ENCODE results near the gene ALLC. TPM values are rescaled to one million over a fixed set of nuclear protein-coding genes. Genes with fewer than 3 reads are reported as not detected.
"Not testable (repeated sequence)": the region's sequence is repeated elsewhere in the genome, so short reads cannot be mapped to it uniquely, and the experiment has no call there.

Gene ALLC
- total RNA-seq, 1 experiment from 2014 or later = not detected

GRCh38 chr2:3656762-3657721 lies 958 bp upstream of the ALLC start:
- no peak overlapping the region for H3K4me2 ChIP-seq (ENCODE audit: low read length)
- H3K79me2 ChIP-seq (ENCODE audit: low read length) = no peaks in the 10 kb centered on the region
- ATAC-seq (no peak), DNase-seq (no peak)
- no peaks in the 10 kb centered on the region for H4K20me1 ChIP-seq (ENCODE audit: low read length)
- no peaks in the 10 kb centered on the region for H3K9me3 ChIP-seq (ENCODE audit: low read length)
- no peak overlapping the region for H3K9ac ChIP-seq (ENCODE audit: low read length)
- H3K9me2 ChIP-seq (replicated peaks; ENCODE audit: low read length) = no peaks in the 10 kb centered on the region
- no peak overlapping the region for H3K4me3 ChIP-seq (ENCODE audit: low read length)
- H3K36me3 ChIP-seq (ENCODE audit: low read depth, low read length) = no peaks in the 10 kb centered on the region
- no peaks in the 10 kb centered on the region; the same call in 1 of the 2 replicates for H3K4me1 ChIP-seq (ENCODE audit: insufficient read depth, low read length)
- no peaks in the 10 kb centered on the region; the same call in 1 of the 2 replicates for H3K27me3 ChIP-seq (ENCODE audit: low read length)
- H3K27ac ChIP-seq (ENCODE audit: low read length) = no peak overlapping the region
- BruUV-seq (replicated peaks) = no TSS peak
- intact Hi-C loops (cut with micrococcal nuclease) = no loop called here
- H2AFZ ChIP-seq (ENCODE audit: low read length) = no peak overlapping the region
- ChIA-PET POLR2A (ENCODE audit: unreplicated experiment) (no interaction called here), CTCF (no interaction called here)
- no peak for TF ChIP-seq EZH2 (IDR thresholded peaks at IDR 0.05; ENCODE audit: low read length, unreplicated experiment)
- no peak for TF ChIP-seq EZH2phosphoT487 (IDR thresholded peaks at IDR 0.05; ENCODE audit: borderline replicate concordance, low read length)
- TF ChIP-seq CTCF (conservative IDR thresholded peaks at IDR 0.05; ENCODE audit: low read depth, low read length) = no peak
- H3F3A ChIP-seq (ENCODE audit: low read length, unreplicated experiment) = no peaks in the 10 kb centered on the region

GRCh38 chr2:3659447-3660432 lies 1.7 kb downstream of the ALLC start:
- H3K27ac ChIP-seq (ENCODE audit: low read length) = no peak overlapping the region
- no TSS peak for BruUV-seq (replicated peaks)
- no peaks in the 10 kb centered on the region for H3K79me2 ChIP-seq (ENCODE audit: low read length)

DNA sequence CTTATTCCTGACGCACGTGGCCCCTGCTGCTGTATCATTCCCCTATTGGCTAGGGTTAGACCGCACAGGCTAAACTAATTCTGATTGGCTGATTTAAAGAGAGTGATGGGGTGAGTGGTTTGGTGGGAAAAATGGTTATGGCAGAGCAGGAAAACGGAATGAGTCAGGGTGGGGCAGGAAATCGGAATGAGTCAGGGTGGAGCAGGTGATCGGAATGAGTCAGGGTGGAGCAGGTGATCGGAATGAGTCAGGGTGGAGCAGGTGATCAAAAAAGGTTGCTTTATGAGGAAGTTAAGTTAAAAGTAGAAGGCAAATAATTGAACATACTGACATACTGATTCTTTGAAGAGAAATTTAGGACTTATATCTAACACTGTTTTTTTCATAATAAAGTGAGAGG lies 2.6 kb downstream of the ALLC start:
- H3K9me2 ChIP-seq (replicated peaks; ENCODE audit: low read length); ATAC-seq; H3K79me2 ChIP-seq (ENCODE audit: low read length); POLR2A ChIA-PET (ENCODE audit: unreplicated experiment); H2AFZ ChIP-seq (ENCODE audit: low read length); H3K9ac ChIP-seq (ENCODE audit: low read length); H3K4me2 ChIP-seq (ENCODE audit: low read length); CTCF ChIA-PET; H3K36me3 ChIP-seq (ENCODE audit: low read depth, low read length); H3K27ac ChIP-seq (ENCODE audit: low read length); H3F3A ChIP-seq (ENCODE audit: low read length, unreplicated experiment); H3K27me3 ChIP-seq (ENCODE audit: low read length); H3K4me1 ChIP-seq (ENCODE audit: insufficient read depth, low read length); H3K9me3 ChIP-seq (ENCODE audit: low read length); intact Hi-C loops (cut with micrococcal nuclease); H4K20me1 ChIP-seq (ENCODE audit: low read length); BruUV-seq (replicated peaks); H3K4me3 ChIP-seq (ENCODE audit: low read length): not testable (repeated sequence)
- peak; percentile 24 for DNase-seq

More at GRCh38 chr2:3659447-3660432, 1.7 kb downstream of the ALLC start:
- POLR2A ChIA-PET (ENCODE audit: unreplicated experiment) = no interaction called here
- no peaks in the 10 kb centered on the region for H3K9me3 ChIP-seq (ENCODE audit: low read length)
- CTCF ChIA-PET = no interaction called here
- TF ChIP-seq EZH2 (IDR thresholded peaks at IDR 0.05; ENCODE audit: low read length, unreplicated experiment) (no peak), CTCF (conservative IDR thresholded peaks at IDR 0.05; ENCODE audit: low read depth, low read length) (no peak), EZH2phosphoT487 (IDR thresholded peaks at IDR 0.05; ENCODE audit: borderline replicate concordance, low read length) (no peak)
- H3F3A ChIP-seq (ENCODE audit: low read length, unreplicated experiment) = no peaks in the 10 kb centered on the region
- no peak for DNase-seq
- no peaks in the 10 kb centered on the region for H3K27me3 ChIP-seq (ENCODE audit: low read length)
- no peak overlapping the region for H3K4me2 ChIP-seq (ENCODE audit: low read length)
- no peaks in the 10 kb centered on the region for H3K36me3 ChIP-seq (ENCODE audit: low read depth, low read length)
- ATAC-seq = no peak
- H2AFZ ChIP-seq (ENCODE audit: low read length) = no peak overlapping the region
- H3K4me3 ChIP-seq (ENCODE audit: low read length) = no peak overlapping the region
- H3K9me2 ChIP-seq (replicated peaks; ENCODE audit: low read length) = no peaks in the 10 kb centered on the region
- no peaks in the 10 kb centered on the region for H3K4me1 ChIP-seq (ENCODE audit: insufficient read depth, low read length)
- H4K20me1 ChIP-seq (ENCODE audit: low read length) = no peaks in the 10 kb centered on the region
- H3K9ac ChIP-seq (ENCODE audit: low read length) = no peak overlapping the region
- intact Hi-C loops (cut with micrococcal nuclease) = no loop called here

All from PC-3 (cell line).